K562 treated with DMSO at 1 percent for 24 hours (cell line): ENCODE data around the gene CLIC3. TPM values are rescaled to one million over a fixed set of nuclear protein-coding genes. Genes with fewer than 3 reads are reported as not detected.

Source experiments
- total RNA-seq: library from RNA; unstranded; fragments of 300-600 nt; gene quantifications from 2 replicates; pipeline ENCODE4 v1.2.3, GENCODE V29; 2022; ENCODE audit warnings: low read depth; ENCODE audit not compliant: insufficient read depth

Gene CLIC3
- total RNA-seq: 0.64 and 1.7 TPM in 2 replicates

GRCh38 chr9:136996361-136997292 is at the start of gene CLIC3:
Gene CLIC3 (minus strand): TSS chr9:136996568. CDS start chr9:136996543, 25 bp downstream.

GRCh38 chr9:137031904-137032640 is 35.7 kb upstream of the CLIC3 start, which contains the start of gene FUT7:
Gene FUT7 (minus strand): TSS chr9:137032088. CDS start chr9:137031991, 97 bp downstream.

GRCh38 chr9:137027369-137028262 is 31.2 kb upstream of the CLIC3 start, which contains the start of gene ABCA2:
Gene ABCA2 (minus strand): TSS chr9:137028237. CDS start chr9:137028140, 97 bp downstream.

GRCh38 chr9:136991993-136992818 is 4.2 kb downstream of the CLIC3 start, which contains the start of gene PAXX:
Gene PAXX (plus strand): TSS chr9:136992422. CDS start chr9:136992444, 22 bp downstream.

GRCh38 chr9:136982232-136983051 is 13.9 kb downstream of the CLIC3 start, which contains the start of gene LCNL1:
Gene LCNL1 (plus strand): TSS chr9:136982993. CDS start chr9:136983587, 594 bp downstream.

GRCh38 chr9:136977223-136977622 is 19.1 kb downstream of the CLIC3 start, which contains the start of gene PTGDS:
Gene PTGDS (plus strand): TSS chr9:136977504. CDS start chr9:136977579, 75 bp downstream.

GRCh38 chr9:136951541-136952320 is 44.6 kb downstream of the CLIC3 start, which contains the start of gene LCN12:
Gene LCN12 (plus strand): TSS chr9:136952273. CDS start chr9:136952328, 55 bp downstream.

Other genes starting within 250 kb of the CLIC3 start
- not detected in 2 replicates for gene LCN6, start 248.0 kb downstream of the CLIC3 start, total RNA-seq
- gene LCN8, start 238.3 kb downstream of the CLIC3 start, total RNA-seq: not detected in 2 replicates
- gene LCN15, start 232.1 kb downstream of the CLIC3 start, total RNA-seq: not detected in 2 replicates
- gene TMEM141, start 205.2 kb downstream of the CLIC3 start, total RNA-seq: 80.0 and 85.0 TPM in 2 replicates
- gene CCDC183, start 200.2 kb downstream of the CLIC3 start, total RNA-seq: 1.8 and 3.5 TPM in 2 replicates
- gene RABL6, start 188.6 kb downstream of the CLIC3 start, total RNA-seq: 160 and 181 TPM in 2 replicates
- 12.3 and 15.9 TPM in 2 replicates for gene AJM1, start 154.1 kb downstream of the CLIC3 start, total RNA-seq
- 163 and 193 TPM in 2 replicates for gene PHPT1, start 147.2 kb downstream of the CLIC3 start, total RNA-seq
- 1.9 and 3.1 TPM in 2 replicates for gene MAMDC4, start 144.2 kb downstream of the CLIC3 start, total RNA-seq
- gene EDF1, start 130.3 kb downstream of the CLIC3 start, total RNA-seq: 668 and 686 TPM in 2 replicates
- 32.9 and 35.8 TPM in 2 replicates for gene TRAF2, start 110.1 kb downstream of the CLIC3 start, total RNA-seq
- 150 and 189 TPM in 2 replicates for gene FBXW5, start 51.8 kb downstream of the CLIC3 start, total RNA-seq
- gene C8G, start 51.3 kb downstream of the CLIC3 start, total RNA-seq: 1.1 TPM in 1 of 2 replicates, not detected in the other
- gene LCN12, start 44.3 kb downstream of the CLIC3 start, total RNA-seq: not detected in 2 replicates
- 5.6 and 7.3 TPM in 2 replicates for gene PTGDS, start 19.1 kb downstream of the CLIC3 start, total RNA-seq
- not detected in 2 replicates for gene LCNL1, start 13.6 kb downstream of the CLIC3 start, total RNA-seq
- gene PAXX, start 4.1 kb downstream of the CLIC3 start, total RNA-seq: 82.2 and 86.6 TPM in 2 replicates
- gene ABCA2, start 31.7 kb upstream of the CLIC3 start, total RNA-seq: 11.0 and 24.1 TPM in 2 replicates
- not detected in 2 replicates for gene FUT7, start 35.5 kb upstream of the CLIC3 start, total RNA-seq
- 0.66 and 1.1 TPM in 2 replicates for gene NPDC1, start 49.6 kb upstream of the CLIC3 start, total RNA-seq
- gene ENTPD2, start 57.5 kb upstream of the CLIC3 start, total RNA-seq: 0.21 TPM in 1 of 2 replicates, not detected in the other
- 36.1 and 38.7 TPM in 2 replicates for gene SAPCD2, start 74.0 kb upstream of the CLIC3 start, total RNA-seq
- 9.0 and 9.6 TPM in 2 replicates for gene UAP1L1, start 80.9 kb upstream of the CLIC3 start, total RNA-seq
- 52.5 and 56.8 TPM in 2 replicates for gene MAN1B1, start 90.4 kb upstream of the CLIC3 start, total RNA-seq
- gene DPP7, start 118.2 kb upstream of the CLIC3 start, total RNA-seq: 187 and 232 TPM in 2 replicates
- gene GRIN1, start 142.6 kb upstream of the CLIC3 start, total RNA-seq: 0.12 and 0.78 TPM in 2 replicates
- not detected in 2 replicates for gene LRRC26, start 173.5 kb upstream of the CLIC3 start, total RNA-seq
- gene TMEM210, start 175.5 kb upstream of the CLIC3 start, total RNA-seq: not detected in 2 replicates
- 57.0 and 62.9 TPM in 2 replicates for gene ANAPC2, start 192.0 kb upstream of the CLIC3 start, total RNA-seq
- 231 and 245 TPM in 2 replicates for gene SSNA1, start 192.1 kb upstream of the CLIC3 start, total RNA-seq
- 33.3 and 34.3 TPM in 2 replicates for gene TPRN, start 204.2 kb upstream of the CLIC3 start, total RNA-seq
- gene TMEM203, start 209.1 kb upstream of the CLIC3 start, total RNA-seq: 70.6 and 73.1 TPM in 2 replicates
- 28.7 and 33.4 TPM in 2 replicates for gene NDOR1, start 209.1 kb upstream of the CLIC3 start, total RNA-seq
- 6.9 and 7.0 TPM in 2 replicates for gene RNF208, start 225.7 kb upstream of the CLIC3 start, total RNA-seq
- gene CYSRT1, start 228.6 kb upstream of the CLIC3 start, total RNA-seq: 1.6 and 1.7 TPM in 2 replicates
- gene RNF224, start 230.9 kb upstream of the CLIC3 start, total RNA-seq: not detected in 2 replicates
- gene SLC34A3, start 234.3 kb upstream of the CLIC3 start, total RNA-seq: not detected in 2 replicates
- gene TUBB4B, start 244.7 kb upstream of the CLIC3 start, total RNA-seq: 1,217 and 1,249 TPM in 2 replicates